ENCODE results near the gene LYAR. TPM values are rescaled to one million over a fixed set of nuclear protein-coding genes. Genes with fewer than 3 reads are reported as not detected.

The LYAR gene
- total RNA-seq, 1 donor = 4.0 TPM

DNA sequence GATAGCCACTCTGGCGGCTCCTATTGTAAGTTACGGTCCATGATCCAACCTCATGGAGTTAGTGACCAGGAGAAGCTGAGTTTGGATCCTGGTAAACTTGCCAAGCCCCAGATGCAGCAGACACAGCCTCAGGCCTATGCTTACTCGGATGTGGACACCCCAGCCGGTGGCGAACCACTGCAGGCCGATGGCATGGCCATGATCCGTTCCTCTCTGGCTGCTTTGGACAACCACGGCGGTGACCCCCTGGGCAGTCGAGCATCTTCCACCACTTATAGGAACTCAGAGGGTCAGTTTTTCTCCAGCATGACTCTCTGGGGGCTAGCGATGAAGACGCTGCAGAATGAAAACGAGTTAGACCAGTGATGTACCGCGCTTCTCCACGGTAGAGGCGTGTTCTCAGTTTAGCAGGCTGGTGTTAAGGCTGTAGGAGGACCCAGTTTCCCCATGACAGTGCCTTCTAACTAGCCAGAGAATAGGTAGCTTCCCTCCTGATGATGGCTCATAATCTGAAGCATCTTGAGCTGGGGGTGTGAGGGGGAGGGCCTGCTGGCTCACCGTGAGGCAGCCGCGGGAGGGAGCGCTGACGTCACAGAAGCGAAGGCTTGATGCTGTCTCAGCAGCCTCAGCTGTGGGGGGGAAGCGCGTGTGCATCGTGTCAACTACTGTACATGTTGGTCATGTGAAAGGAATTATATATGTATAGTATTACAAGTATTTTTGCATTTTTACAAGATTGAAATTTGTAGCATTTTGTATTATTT is 31.2 kb upstream of the LYAR start:
- Histone ChIP-seq H3K27me3 (ENCODE audit: insufficient read depth, low read length) (no peaks in the 10 kb centered on the region), H3K79me2 (ENCODE audit: insufficient read depth, low read length) (no peaks in the 10 kb centered on the region), H3K9me3 (ENCODE audit: low read depth, low read length) (no peaks in the 10 kb centered on the region), H3K4me3 (ENCODE audit: insufficient read depth, low read length) (no peak overlapping the region), H4K20me1 (ENCODE audit: insufficient read depth, low read length) (no peaks in the 10 kb centered on the region), H3K4me2 (ENCODE audit: insufficient read depth, low read length) (no peak overlapping the region), H3K27ac (ENCODE audit: low read depth, low read length) (no peak overlapping the region), H3K4me1 (ENCODE audit: insufficient read depth, low read length) (no peaks in the 10 kb centered on the region), H3K36me3 (ENCODE audit: insufficient read depth, low read length) (peaks cover 22% of the 10 kb centered on the region), H2AFZ (ENCODE audit: low read length) (no peak overlapping the region)
- TF ChIP-seq CTCF (IDR thresholded peaks at IDR 0.05; ENCODE audit: extremely low read depth, low read depth, low read length) = no peak
- DNase-seq (ENCODE audit: insufficient read length, low spot score, missing footprints) = no peak

GRCh38 chr4:4320528-4320927 is 30.6 kb upstream of the LYAR start:
- TF ChIP-seq CTCF (IDR thresholded peaks at IDR 0.05; ENCODE audit: extremely low read depth, low read depth, low read length) = no peak
- Histone ChIP-seq H3K79me2 (ENCODE audit: insufficient read depth, low read length) (no peaks in the 10 kb centered on the region), H3K27ac (ENCODE audit: low read depth, low read length) (no peak overlapping the region), H3K4me1 (ENCODE audit: insufficient read depth, low read length) (no peaks in the 10 kb centered on the region), H3K9me3 (ENCODE audit: low read depth, low read length) (no peaks in the 10 kb centered on the region), H3K4me2 (ENCODE audit: insufficient read depth, low read length) (no peak overlapping the region), H2AFZ (ENCODE audit: low read length) (no peak overlapping the region), H3K27me3 (ENCODE audit: insufficient read depth, low read length) (no peaks in the 10 kb centered on the region), H3K36me3 (ENCODE audit: insufficient read depth, low read length) (peaks cover 28% of the 10 kb centered on the region), H3K4me3 (ENCODE audit: insufficient read depth, low read length) (no peak overlapping the region), H4K20me1 (ENCODE audit: insufficient read depth, low read length) (no peaks in the 10 kb centered on the region)
- DNase-seq (ENCODE audit: insufficient read length, low spot score, missing footprints) = no peak

DNA sequence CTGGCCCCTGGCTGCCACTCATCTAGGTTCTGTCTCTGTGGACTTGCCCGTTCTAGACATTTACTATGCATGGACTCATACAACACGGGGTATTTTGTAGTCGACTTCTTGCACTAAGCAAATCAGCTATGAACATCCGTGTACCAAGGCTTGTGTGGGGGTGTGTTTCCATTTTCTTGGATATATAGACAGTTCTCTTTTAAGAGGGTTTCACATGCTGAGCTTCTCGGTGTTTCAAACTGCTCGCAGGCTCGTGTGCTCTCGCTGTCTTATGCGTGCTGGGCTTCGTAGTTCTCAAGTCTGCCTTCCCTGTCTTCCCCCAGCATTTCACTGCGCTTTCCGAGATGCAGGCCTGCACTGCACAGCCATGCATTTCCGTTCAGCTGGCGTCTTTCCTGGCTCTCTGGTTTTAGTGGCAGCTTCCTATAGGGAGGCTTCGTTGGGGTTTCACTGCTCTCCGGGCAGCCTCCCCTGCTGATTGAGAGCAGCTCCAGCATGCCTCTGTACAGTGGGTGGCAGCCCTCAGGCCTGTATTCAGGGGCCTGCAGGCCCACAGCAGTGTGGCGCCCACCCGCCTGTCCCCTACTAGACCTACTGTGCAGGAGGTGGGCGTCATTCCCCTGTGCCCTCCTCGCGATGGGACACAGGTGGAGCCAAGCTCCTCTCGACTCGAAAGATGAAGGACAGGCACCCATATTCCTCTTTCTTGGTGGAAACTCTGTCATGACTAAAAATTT is 27.7 kb upstream of the LYAR start:
- no peak for TF ChIP-seq CTCF (IDR thresholded peaks at IDR 0.05; ENCODE audit: extremely low read depth, low read depth, low read length)
- no peak overlapping the region for H3K4me2 ChIP-seq (ENCODE audit: insufficient read depth, low read length)
- peaks cover 45% of the 10 kb centered on the region for H3K36me3 ChIP-seq (ENCODE audit: insufficient read depth, low read length)

GRCh38 chr4:4316150-4316495 is 26.2 kb upstream of the LYAR start:
- no peak for DNase-seq (ENCODE audit: insufficient read length, low spot score, missing footprints)
- Histone ChIP-seq H3K4me2 (ENCODE audit: insufficient read depth, low read length) (no peak overlapping the region), H3K27ac (ENCODE audit: low read depth, low read length) (no peak overlapping the region), H3K4me3 (ENCODE audit: insufficient read depth, low read length) (no peak overlapping the region), H3K27me3 (ENCODE audit: insufficient read depth, low read length) (no peaks in the 10 kb centered on the region), H3K4me1 (ENCODE audit: insufficient read depth, low read length) (no peaks in the 10 kb centered on the region), H4K20me1 (ENCODE audit: insufficient read depth, low read length) (no peaks in the 10 kb centered on the region), H3K36me3 (ENCODE audit: insufficient read depth, low read length) (peaks cover 38% of the 10 kb centered on the region), H3K79me2 (ENCODE audit: insufficient read depth, low read length) (no peaks in the 10 kb centered on the region), H3K9me3 (ENCODE audit: low read depth, low read length) (no peaks in the 10 kb centered on the region), H2AFZ (ENCODE audit: low read length) (no peak overlapping the region)
- no peak for TF ChIP-seq CTCF (IDR thresholded peaks at IDR 0.05; ENCODE audit: extremely low read depth, low read depth, low read length)

More for the DNA sequence above, 27.7 kb upstream of the LYAR start:
- Histone ChIP-seq H3K27ac (ENCODE audit: low read depth, low read length) (no peak overlapping the region), H3K4me1 (ENCODE audit: insufficient read depth, low read length) (no peaks in the 10 kb centered on the region), H3K79me2 (ENCODE audit: insufficient read depth, low read length) (no peaks in the 10 kb centered on the region), H3K4me3 (ENCODE audit: insufficient read depth, low read length) (no peak overlapping the region), H3K27me3 (ENCODE audit: insufficient read depth, low read length) (no peaks in the 10 kb centered on the region), H3K9me3 (ENCODE audit: low read depth, low read length) (no peaks in the 10 kb centered on the region), H2AFZ (ENCODE audit: low read length) (no peak overlapping the region), H4K20me1 (ENCODE audit: insufficient read depth, low read length) (no peaks in the 10 kb centered on the region)
- no peak for DNase-seq (ENCODE audit: insufficient read length, low spot score, missing footprints)
